CD4-positive, alpha-beta memory T cell (primary cell): ENCODE measurements around the gene PNP. TPM values are rescaled to one million over a fixed set of nuclear protein-coding genes. Genes with fewer than 3 reads are reported as not detected.
"Not testable (repeated sequence)": the region's sequence is repeated elsewhere in the genome, so short reads cannot be mapped to it uniquely, and the experiment has no call there.

ENCODE experiments used
- CTCF ChIA-PET: fragments of 350-600 bp; sonication (Branson Sonifier 250); formaldehyde crosslinking; loops from one replicate; lab custom pipeline; 2021; ENCODE audit warnings: inconsistent platforms; ENCODE audit not compliant: partially characterized antibody; lab: Charles Lee
- POLR2A ChIA-PET: fragments of 350-600 bp; sonication (Branson Sonifier 250); formaldehyde crosslinking; loops from one replicate; lab custom pipeline; 2021; ENCODE audit not compliant: partially characterized antibody; lab: Charles Lee
- DNase-seq, 5 donors: peaks; one replicate each; pipeline versions ENCODE4 v3.0.0 to v3.0.0-alpha.2; 2020 to 2022; ENCODE audit warnings: mixed read lengths in 1 of 5
- H3K27ac ChIP-seq: one replicate; pipeline ENCODE4 v1.7.0; 2013; ENCODE audit warnings: low read depth, low read length
- H3K27me3 ChIP-seq: 2 replicates; pipeline ENCODE4 v1.7.0; 2013; ENCODE audit warnings: mild to moderate bottlenecking, low read length, moderate library complexity; ENCODE audit not compliant: insufficient read depth
- H3K36me3 ChIP-seq: 2 replicates; pipeline ENCODE4 v1.7.0; 2013; ENCODE audit warnings: mild to moderate bottlenecking, low read length, moderate library complexity; ENCODE audit not compliant: insufficient read depth
- H3K4me1 ChIP-seq: 2 replicates; pipeline ENCODE4 v1.7.0; 2013; ENCODE audit warnings: mild to moderate bottlenecking, low read length, moderate library complexity; ENCODE audit not compliant: insufficient read depth
- H3K4me3 ChIP-seq, 2 donors: one replicate each; pipeline ENCODE4 v1.7.0; 2013; ENCODE audit warnings: low read length in 2 of 2, mild to moderate bottlenecking in 1 of 2
- H3K9me3 ChIP-seq, 2 donors: one replicate each; pipeline ENCODE4 v1.7.0; 2013; ENCODE audit warnings: low read length in 2 of 2, control low read depth in 1 of 2; ENCODE audit not compliant: control insufficient read depth in 1 of 2
- H3K27ac Mint-ChIP-seq, 7 donors: one replicate each; pipeline ENCODE4 v1.8.0; 2020 to 2021; ENCODE audit warnings: mixed read lengths in 7 of 7, mild to moderate bottlenecking in 6 of 7, inconsistent platforms in 3 of 7, moderate library complexity in 3 of 7
- H3K27me3 Mint-ChIP-seq, 2 donors: one replicate each; pipeline ENCODE4 v1.8.0; 2020 to 2021; ENCODE audit warnings: mixed read lengths in 2 of 2
- H3K36me3 Mint-ChIP-seq, 2 donors: one replicate each; pipeline ENCODE4 v1.8.0; 2020 to 2021; ENCODE audit warnings: mixed read lengths in 2 of 2, inconsistent platforms in 1 of 2, mild to moderate bottlenecking in 1 of 2
- H3K4me1 Mint-ChIP-seq, 4 donors: one replicate each; pipeline ENCODE4 v1.8.0; 2020 to 2021; ENCODE audit warnings: mixed read lengths in 4 of 4, mild to moderate bottlenecking in 1 of 4
- H3K4me3 Mint-ChIP-seq, 8 donors: one replicate each; pipeline ENCODE4 v1.8.0; 2020 to 2021; ENCODE audit warnings: mixed read lengths in 8 of 8, mild to moderate bottlenecking in 7 of 8, moderate library complexity in 6 of 8, inconsistent platforms in 3 of 8
- H3K9me3 Mint-ChIP-seq, 8 donors: one replicate each; pipeline ENCODE4 v1.8.0; 2020 to 2021; ENCODE audit warnings: mixed read lengths in 8 of 8, mild to moderate bottlenecking in 5 of 8, inconsistent platforms in 3 of 8, moderate library complexity in 1 of 8
- intact Hi-C: fragments of 100-400 bp; cut with micrococcal nuclease; formaldehyde crosslinking; loops from one replicate; pipeline ENCODE4 v1.15.1; 2023
- polyA plus RNA-seq, 2 donors: library from polyadenylated mRNA; unstranded; fragments of 300-500 nt; fragmentation: Illumina TruSeq; gene quantifications; one replicate each; pipeline ENCODE4 v1.2.3, GENCODE V29; 2021
- total RNA-seq, 2 experiments: library from RNA; stranded (reverse); gene quantifications; one replicate each; pipeline ENCODE4 v1.2.3, GENCODE V29; 2021

Gene PNP
- total and polyA plus RNA-seq, 4 experiments from 2014 or later, result 53.8 to 108 (median 103) TPM

DNA sequence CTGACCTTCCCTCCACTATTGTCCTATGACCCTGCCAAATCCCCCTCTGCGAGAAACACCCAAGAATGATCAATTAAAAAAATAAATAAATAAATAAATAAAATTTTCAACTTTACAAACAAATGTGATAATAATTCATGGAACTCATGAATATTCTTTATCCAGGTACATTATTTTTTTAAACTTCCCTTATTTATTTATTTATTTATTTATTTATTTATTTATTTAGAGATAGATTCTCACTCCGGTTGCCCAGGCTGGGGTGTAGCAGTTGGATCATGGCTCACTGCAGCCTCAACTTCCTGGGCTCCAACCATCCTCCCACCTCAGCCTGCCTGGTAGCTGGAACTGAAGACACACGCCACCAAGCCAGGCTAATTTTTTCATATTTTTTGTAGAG is 38.3 kb downstream of the PNP start:
- POLR2A ChIA-PET, intact Hi-C loops, H3K27me3 Mint-ChIP-seq, CTCF ChIA-PET, H3K36me3 ChIP-seq, H3K27ac ChIP-seq, DNase-seq, H3K36me3 Mint-ChIP-seq, H3K4me3 ChIP-seq, H3K4me1 Mint-ChIP-seq, H3K27me3 ChIP-seq, H3K27ac Mint-ChIP-seq, H3K9me3 Mint-ChIP-seq, H3K9me3 ChIP-seq, H3K4me3 Mint-ChIP-seq, H3K4me1 ChIP-seq: not testable (repeated sequence)

DNA sequence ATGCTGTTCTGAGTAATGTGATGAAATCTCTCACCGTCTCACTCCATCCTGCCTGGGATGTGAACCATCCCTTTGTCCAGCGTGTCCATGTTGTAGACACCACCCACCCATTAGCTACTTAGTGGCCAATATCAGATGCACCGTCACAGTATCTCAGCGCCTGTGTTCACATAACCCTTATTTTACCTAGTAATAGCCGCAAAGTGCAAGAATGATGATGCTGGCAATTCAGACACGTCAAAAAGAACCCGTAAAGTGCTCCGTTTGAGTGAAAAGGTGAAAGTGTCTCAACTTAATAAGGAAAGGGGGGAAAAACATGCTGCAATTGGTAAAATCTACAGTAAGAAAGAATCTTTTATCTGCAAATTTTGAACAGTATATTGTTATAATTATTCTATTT is 39.2 kb downstream of the PNP start:
- H3K4me3 ChIP-seq, result no peak overlapping the region
- H3K27ac ChIP-seq, result no peak overlapping the region
- peaks cover 0 to 2% (median 0%) of the 10 kb centered on the region in 8 donors for H3K9me3 Mint-ChIP-seq
- ChIA-PET CTCF (interaction anchor here (1.3 kb wide), 1 partner anchor 93 kb away, joined by 3 read pairs; no protein-coding TSS in a partner anchor), POLR2A (no interaction called here)
- H3K36me3 Mint-ChIP-seq, result no peaks in the 10 kb centered on the region
- no peaks in the 10 kb centered on the region for H3K9me3 ChIP-seq
- no peak for DNase-seq
- intact Hi-C loops, result no loop called here
- H3K27me3 ChIP-seq, result no peaks in the 10 kb centered on the region
- peaks cover 0 to 9% (median 6%) of the 10 kb centered on the region in 4 donors for H3K4me1 Mint-ChIP-seq
- H3K27me3 Mint-ChIP-seq, result peaks cover 0 to 1% of the 10 kb centered on the region in 2 donors
- H3K36me3 ChIP-seq, result no peaks in the 10 kb centered on the region
- H3K27ac Mint-ChIP-seq, result peak overlapping the region in 1 of 7 donors; percentile 18
- H3K4me1 ChIP-seq, result no peaks in the 10 kb centered on the region
- H3K4me3 Mint-ChIP-seq, result no peak overlapping the region

DNA sequence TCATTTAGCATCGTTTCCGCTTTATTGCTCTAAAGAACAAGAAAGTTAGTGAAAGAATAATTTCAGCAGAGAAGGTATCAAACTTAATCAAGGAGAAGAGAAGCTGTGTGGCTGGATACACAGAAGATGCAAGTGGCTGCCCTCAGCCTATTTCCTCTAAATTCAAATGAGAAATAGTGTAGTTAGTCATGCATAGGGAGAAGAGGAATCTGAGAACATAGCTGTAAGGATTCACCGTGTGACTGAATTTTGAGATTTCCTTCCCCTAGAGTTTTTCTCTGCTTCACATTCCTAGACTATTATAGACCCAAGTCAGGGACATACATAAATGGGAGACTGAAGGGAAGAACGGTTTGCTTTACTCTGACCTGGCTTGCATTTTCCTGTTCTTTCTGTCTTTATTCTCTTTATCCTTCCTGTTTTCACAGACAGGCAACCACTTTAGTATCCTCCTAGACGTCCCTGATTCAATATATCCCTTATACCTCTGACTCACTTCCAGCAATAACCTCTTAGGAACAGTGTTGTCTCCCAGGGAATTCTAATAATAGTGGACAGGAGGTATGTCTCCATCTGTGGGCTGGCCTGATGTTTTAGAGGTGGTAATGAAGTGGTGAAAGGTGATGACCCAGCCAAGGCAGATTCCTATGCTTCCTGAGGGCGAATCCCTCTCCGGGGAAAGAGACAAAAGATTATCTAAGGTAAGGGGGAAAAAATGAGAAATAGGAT is 43.1 kb downstream of the PNP start:
- Histone ChIP-seq H3K4me3 (no peak overlapping the region), H3K27ac (no peak overlapping the region), H3K4me1 (no peaks in the 10 kb centered on the region), H3K36me3 (no peaks in the 10 kb centered on the region), H3K9me3 (no peaks in the 10 kb centered on the region), H3K27me3 (no peaks in the 10 kb centered on the region)
- intact Hi-C loops, result no loop called here
- ChIA-PET CTCF (no interaction called here), POLR2A (no interaction called here)
- Mint-ChIP-seq H3K36me3 (no peaks in the 10 kb centered on the region), H3K27ac (peak overlapping the region in 1 of 7 donors; percentile 41), H3K27me3 (peaks cover 0 to 1% of the 10 kb centered on the region in 2 donors), H3K9me3 (no peaks in the 10 kb centered on the region), H3K4me3 (peak overlapping the region in 1 of 8 donors; percentile 2), H3K4me1 (peaks cover 0 to 3% (median under 1%) of the 10 kb centered on the region in 4 donors)
- DNase-seq, result no peak

DNA sequence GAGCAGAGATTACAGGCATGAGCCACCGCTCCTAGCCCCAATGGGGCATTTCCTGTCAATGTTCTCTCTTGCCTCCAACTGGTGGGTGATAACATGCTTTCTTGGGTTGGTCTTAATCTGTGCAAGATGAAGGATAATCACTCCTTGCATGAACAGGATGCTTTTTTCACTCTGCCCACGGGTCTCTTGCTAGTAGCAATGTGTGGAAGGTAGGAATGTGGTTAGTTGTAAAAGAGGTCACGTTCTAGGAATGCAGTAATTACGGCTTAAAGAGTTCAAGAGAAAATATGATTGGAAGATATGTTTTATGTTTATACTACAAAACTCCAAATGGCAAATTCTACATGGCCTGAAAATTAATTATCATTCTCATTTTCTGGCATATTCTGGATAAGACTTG is 46.6 kb downstream of the PNP start:
- ChIA-PET CTCF (no interaction called here), POLR2A (no interaction called here)
- intact Hi-C loops, result no loop called here
- Mint-ChIP-seq H3K4me3 (no peak overlapping the region), H3K27me3 (peaks cover 0 to 1% of the 10 kb centered on the region in 2 donors), H3K4me1 (peaks cover 0 to 1% (median 0%) of the 10 kb centered on the region in 4 donors), H3K9me3 (peaks cover 0 to 2% (median 0%) of the 10 kb centered on the region in 8 donors), H3K36me3 (no peaks in the 10 kb centered on the region), H3K27ac (no peak overlapping the region)
- H3K27ac ChIP-seq, result no peak overlapping the region
- H3K4me1 ChIP-seq, result no peaks in the 10 kb centered on the region
- DNase-seq, result no peak
- no peak overlapping the region for H3K4me3 ChIP-seq
- H3K27me3 ChIP-seq, result no peaks in the 10 kb centered on the region
- no peaks in the 10 kb centered on the region for H3K9me3 ChIP-seq
- no peaks in the 10 kb centered on the region for H3K36me3 ChIP-seq

DNA sequence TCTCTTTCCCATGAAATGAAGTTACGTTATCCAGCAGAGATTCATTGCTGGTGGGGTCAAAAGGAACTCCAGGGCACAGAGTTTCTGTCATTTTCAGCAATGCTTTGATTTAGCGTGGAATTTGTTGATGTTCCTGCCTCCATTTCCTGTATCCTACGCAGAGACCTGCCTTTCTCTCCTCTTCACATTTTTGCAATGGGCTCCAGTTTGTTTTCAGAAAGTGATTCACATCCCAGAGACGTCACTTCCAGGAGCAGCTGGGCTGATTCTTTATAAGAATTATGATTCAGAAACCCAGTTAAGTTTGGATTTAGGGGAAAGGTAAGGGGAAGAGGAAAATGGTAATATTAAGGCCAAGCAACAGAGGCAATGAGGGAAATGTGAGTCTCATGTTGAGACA is 47.7 kb downstream of the PNP start:
- no peak overlapping the region for H3K4me3 Mint-ChIP-seq
- Histone ChIP-seq H3K27me3 (no peaks in the 10 kb centered on the region), H3K36me3 (no peaks in the 10 kb centered on the region), H3K27ac (no peak overlapping the region), H3K9me3 (no peaks in the 10 kb centered on the region), H3K4me1 (no peaks in the 10 kb centered on the region), H3K4me3 (no peak overlapping the region)
- no peaks in the 10 kb centered on the region for H3K36me3 Mint-ChIP-seq
- POLR2A ChIA-PET, result no interaction called here
- intact Hi-C loops, result no loop called here
- H3K4me1 Mint-ChIP-seq, result peaks cover 0 to 1% (median 0%) of the 10 kb centered on the region in 4 donors
- CTCF ChIA-PET, result interaction anchor here (1.4 kb wide), 1 partner anchor 14 kb away, joined by 8 read pairs; no protein-coding TSS in a partner anchor
- no peak for DNase-seq
- peaks cover 0 to 1% of the 10 kb centered on the region in 2 donors for H3K27me3 Mint-ChIP-seq
- peaks cover 0 to 2% (median 0%) of the 10 kb centered on the region in 8 donors for H3K9me3 Mint-ChIP-seq
- H3K27ac Mint-ChIP-seq, result no peak overlapping the region

DNA sequence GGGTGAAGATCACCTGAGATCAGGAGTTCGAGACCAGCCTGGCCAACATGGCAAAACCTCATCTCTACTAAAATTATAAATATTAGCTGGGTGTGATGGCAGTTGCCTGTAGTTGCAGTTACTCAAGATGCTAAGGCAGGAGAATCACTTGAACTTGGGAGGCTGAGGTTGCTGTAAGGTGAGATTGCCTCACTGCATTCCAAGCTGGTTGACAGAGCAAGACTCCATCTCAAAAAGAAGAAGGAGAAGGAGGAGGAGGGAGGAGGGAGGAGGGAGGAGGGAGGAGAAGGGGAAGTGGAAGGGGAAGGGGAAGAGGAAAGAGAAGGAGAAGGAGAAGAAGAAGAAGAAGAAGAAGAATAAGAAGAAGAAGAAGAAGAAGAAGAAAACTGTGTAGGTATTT is 53.1 kb downstream of the PNP start:
- H3K27ac ChIP-seq, result no peak overlapping the region
- intact Hi-C loops, result no loop called here
- no peaks in the 10 kb centered on the region for H3K27me3 Mint-ChIP-seq
- POLR2A ChIA-PET, result no interaction called here
- no peaks in the 10 kb centered on the region for H3K36me3 Mint-ChIP-seq
- peaks cover 0 to 9% (median 0%) of the 10 kb centered on the region in 4 donors for H3K4me1 Mint-ChIP-seq
- H3K4me1 ChIP-seq, result no peaks in the 10 kb centered on the region
- DNase-seq, result no peak
- H3K4me3 ChIP-seq, result no peak overlapping the region
- no peak overlapping the region for H3K4me3 Mint-ChIP-seq
- H3K9me3 Mint-ChIP-seq, result peaks cover 0 to 2% (median 0%) of the 10 kb centered on the region in 8 donors
- CTCF ChIA-PET, result interaction anchor here (0.9 kb wide), 1 partner anchor 8 kb away, joined by 3 read pairs; no protein-coding TSS in a partner anchor
- no peaks in the 10 kb centered on the region for H3K36me3 ChIP-seq
- no peaks in the 10 kb centered on the region for H3K27me3 ChIP-seq
- H3K9me3 ChIP-seq, result no peaks in the 10 kb centered on the region
- no peak overlapping the region for H3K27ac Mint-ChIP-seq

DNA sequence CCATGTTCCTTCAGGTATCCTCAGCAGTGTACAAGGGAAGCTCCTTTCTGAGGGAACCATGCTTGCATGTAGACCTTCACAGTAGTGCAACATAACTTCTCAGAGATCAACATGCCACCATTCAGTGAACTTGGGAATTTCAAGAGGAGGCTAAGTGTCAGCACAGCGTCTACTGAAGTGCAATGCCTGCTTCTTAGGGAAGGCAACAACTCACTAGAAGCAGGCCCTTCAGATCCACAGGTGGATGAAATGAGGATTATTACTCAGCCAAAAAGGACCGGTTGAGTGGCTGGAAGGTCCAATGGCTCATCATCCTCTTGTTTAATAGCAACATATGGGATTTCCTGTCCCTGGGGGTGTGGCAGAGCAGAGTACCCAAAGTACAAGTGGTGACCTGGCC is 54.8 kb downstream of the PNP start:
- no peaks in the 10 kb centered on the region for H3K27me3 ChIP-seq
- Mint-ChIP-seq H3K27me3 (peaks cover 0 to 4% of the 10 kb centered on the region in 2 donors), H3K4me3 (no peak overlapping the region), H3K9me3 (peaks cover 0 to 2% (median 0%) of the 10 kb centered on the region in 8 donors), H3K4me1 (peaks cover 0 to 9% (median 0%) of the 10 kb centered on the region in 4 donors), H3K36me3 (no peaks in the 10 kb centered on the region), H3K27ac (no peak overlapping the region)
- ChIA-PET POLR2A (interaction anchor here (1.6 kb wide), 1 partner anchor 54 kb away, joined by 6 read pairs; the partner anchor contains the start of gene PNP), CTCF (interaction anchor here (1.3 kb wide), 1 partner anchor 31 kb away, joined by 3 read pairs; no protein-coding TSS in a partner anchor)
- H3K9me3 ChIP-seq, result no peaks in the 10 kb centered on the region
- intact Hi-C loops, result no loop called here
- no peaks in the 10 kb centered on the region for H3K36me3 ChIP-seq
- H3K4me1 ChIP-seq, result no peaks in the 10 kb centered on the region
- no peak overlapping the region for H3K27ac ChIP-seq
- no peak overlapping the region for H3K4me3 ChIP-seq
- DNase-seq, result no peak
